GM19023 (cell line): ENCODE measurements around the gene PFKFB2.

Source experiments
- ATAC-seq: cut with Tn5 transposase; IDR thresholded peaks from one replicate; pipeline ENCODE4 v1.9.1; 2021; ENCODE audit warnings: mild to moderate bottlenecking, moderate library complexity; ENCODE audit not compliant: unreplicated experiment

Gene PFKFB2

GRCh38 chr1:207063014-207063413 is 9.9 kb downstream of the PFKFB2 start:
- no peak for ATAC-seq

- ATAC-seq = no peak
These were observed 11.5 kb downstream of the PFKFB2 start for GRCh38 chr1:207064561-207064960.

DNA sequence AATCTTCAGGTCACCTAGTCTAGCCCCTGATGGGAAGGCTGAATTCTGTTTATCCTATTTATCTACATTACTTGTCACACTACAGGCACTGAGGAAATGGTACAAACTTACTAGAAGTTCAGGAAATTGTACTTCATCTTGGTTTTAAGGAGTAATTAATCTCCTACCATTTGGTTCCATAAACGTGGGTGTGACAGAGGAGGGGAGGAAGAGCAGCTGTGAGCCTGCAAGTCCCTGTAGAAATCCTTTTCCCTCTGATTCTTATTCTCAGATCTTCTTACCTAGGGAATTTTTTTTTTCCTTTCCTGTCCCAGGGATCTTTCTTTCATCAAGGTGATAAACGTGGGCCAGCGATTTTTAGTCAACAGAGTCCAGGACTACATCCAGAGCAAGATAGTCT is 14.1 kb downstream of the PFKFB2 start:
- no peak for ATAC-seq

- ATAC-seq = no peak
These were observed 14.6 kb downstream of the PFKFB2 start for GRCh38 chr1:207067665-207068064.

- ATAC-seq = no peak
These were observed 16.0 kb downstream of the PFKFB2 start for GRCh38 chr1:207069061-207069460.

- ATAC-seq = no peak
These were observed 16.9 kb downstream of the PFKFB2 start for GRCh38 chr1:207069858-207070506.

DNA sequence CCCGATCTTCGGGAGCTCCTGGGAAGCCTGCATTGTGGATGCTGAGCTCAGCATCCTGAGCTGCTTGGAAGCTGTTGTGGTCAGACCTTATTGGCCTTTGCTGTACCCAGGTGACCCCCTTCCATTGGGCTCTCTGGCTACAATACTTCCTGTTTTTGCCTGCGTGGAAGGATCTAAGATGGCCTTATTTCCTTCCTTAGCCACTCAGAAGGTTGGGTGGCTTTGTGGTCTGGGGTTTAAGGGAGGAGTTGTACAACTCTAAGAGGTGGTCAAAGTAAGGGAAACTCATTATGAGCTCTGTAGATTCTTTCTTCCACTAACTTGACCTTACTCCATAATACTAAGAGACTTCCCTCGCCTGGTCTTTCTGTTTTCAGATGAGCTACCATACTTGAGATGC is 17.7 kb downstream of the PFKFB2 start:
- ATAC-seq = no peak

DNA sequence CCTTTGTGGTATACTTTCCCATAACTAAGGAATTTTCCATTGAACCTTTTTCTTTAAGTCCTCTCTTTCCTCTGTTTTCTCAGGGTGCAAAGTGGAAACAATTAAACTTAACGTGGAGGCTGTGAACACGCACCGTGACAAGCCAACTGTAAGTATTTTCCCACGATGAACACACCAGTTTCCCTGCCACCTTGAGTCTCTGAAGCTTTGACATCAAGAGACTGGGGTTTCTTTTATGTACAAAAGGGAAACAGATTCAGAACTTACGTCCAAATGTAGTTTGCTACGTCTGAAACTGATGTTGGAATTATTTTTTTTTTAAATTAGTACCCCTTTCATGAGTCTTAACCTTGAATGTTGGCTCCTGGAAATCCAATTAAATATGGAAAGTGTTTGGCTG is 18.4 kb downstream of the PFKFB2 start:
- ATAC-seq = no peak

GRCh38 chr1:207072233-207072632 is 19.2 kb downstream of the PFKFB2 start:
- ATAC-seq = no peak

- no peak for ATAC-seq
These were observed 21.1 kb downstream of the PFKFB2 start for GRCh38 chr1:207073906-207074820.

DNA sequence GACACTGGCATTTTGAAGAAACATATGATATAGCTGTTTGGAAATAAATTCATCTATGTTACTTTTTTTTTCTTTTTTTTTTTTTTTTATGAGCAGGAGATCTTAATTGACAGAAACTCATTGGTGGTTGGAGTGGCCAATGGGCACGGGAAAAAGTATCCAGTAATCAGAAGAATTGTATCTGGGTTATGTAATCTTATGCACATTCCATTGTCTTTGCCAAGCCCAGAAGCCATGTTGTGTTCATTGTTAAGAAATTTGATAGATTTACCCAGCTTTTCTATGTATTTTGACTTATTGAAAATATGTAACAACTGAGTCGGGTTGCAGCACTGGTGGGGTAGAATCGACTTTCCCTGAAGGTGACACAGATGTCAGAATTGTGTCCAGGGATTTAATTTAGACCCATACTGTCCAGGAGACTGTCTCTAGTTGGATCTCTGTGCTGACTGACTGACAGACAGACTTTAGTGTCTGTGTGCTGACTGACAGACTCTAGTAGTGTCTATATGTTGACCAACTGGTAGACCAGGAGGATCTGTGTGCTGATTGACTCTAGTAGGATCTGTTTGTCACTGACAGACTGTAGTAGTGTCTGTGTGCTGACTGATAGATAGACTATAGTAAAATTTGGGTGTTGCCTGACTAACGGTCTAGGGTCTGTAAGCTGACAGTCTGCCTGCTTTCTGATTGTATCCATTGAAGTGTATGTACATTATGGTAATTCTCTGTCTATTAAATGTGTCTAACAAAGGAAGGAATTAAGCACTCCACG is 23.3 kb downstream of the PFKFB2 start:
- ATAC-seq = no peak

DNA sequence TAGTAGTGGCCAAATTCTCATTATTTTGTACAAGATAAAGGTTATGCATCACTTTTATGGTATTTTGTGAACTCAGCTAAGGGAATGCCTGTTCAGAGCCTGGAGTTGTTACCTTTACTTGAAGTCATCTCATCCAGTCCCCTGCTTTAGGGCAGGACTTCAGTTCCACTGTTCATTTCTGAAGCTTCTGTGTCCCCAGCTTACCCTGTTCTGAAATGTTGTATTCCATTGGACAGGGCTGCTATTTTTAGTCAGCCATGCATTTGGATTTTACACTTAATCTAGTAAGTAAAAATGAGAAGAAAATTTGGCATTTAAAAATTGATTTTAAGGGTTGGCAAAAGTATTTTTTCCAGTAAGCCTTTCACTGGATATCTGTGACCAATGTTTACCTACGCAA is 23.9 kb downstream of the PFKFB2 start:
- ATAC-seq = no peak

GRCh38 chr1:207077470-207078377 is 24.6 kb downstream of the PFKFB2 start:
- ATAC-seq = peak; percentile 63

DNA sequence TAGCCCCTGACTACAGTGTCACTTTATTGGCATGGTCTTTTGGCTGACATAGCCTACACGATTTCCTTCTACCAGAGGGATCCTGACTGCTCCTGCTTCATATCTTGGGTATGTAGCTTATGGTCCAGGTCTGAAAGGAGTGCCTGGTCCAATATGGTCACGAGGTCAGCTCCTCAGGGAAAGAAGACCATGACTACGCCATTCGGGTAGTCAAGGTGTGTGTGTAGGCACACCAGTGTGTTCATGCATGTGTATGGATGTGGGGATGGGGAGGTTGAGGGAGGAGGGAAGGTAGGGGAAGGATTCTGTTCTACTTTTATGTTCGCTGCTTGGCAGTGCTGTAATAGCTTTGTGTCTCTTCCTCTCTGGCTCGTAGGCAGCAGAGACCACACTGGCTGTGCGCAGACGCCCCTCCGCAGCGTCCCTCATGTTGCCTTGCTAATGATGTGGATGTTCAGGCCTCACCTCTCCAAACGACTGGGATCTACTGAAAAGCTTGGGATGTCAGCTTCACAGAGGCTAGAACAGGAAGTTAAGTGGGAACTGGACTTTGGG is 25.6 kb downstream of the PFKFB2 start:
- no peak for ATAC-seq

DNA sequence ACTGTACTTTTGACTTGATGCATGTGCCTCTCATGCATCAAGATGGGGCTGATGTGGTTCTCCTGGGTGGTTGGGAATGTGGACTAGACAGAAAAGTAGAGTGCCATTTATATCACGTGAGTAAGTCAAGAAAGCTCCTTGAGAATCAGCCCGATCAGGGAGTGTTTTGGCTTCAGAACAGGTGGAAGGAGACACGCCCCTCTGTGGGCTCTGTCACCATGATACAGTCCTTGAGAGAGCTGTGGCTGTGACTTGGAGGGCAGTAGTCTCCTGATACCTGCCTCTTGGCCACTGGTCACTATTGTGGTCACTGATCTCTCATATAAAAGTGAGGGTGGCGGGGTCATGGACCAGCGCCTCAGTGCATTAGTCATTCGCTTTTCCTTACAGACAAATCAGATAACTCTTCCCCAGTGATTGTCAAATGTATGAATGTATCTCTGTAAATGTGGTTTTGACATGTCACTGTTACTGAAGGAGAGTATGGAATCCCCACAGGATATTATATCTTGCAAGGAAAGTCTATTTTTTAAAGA is 26.7 kb downstream of the PFKFB2 start:
- no peak for ATAC-seq

GRCh38 chr1:207081088-207081487 is 28.0 kb downstream of the PFKFB2 start:
- no peak for ATAC-seq

DNA sequence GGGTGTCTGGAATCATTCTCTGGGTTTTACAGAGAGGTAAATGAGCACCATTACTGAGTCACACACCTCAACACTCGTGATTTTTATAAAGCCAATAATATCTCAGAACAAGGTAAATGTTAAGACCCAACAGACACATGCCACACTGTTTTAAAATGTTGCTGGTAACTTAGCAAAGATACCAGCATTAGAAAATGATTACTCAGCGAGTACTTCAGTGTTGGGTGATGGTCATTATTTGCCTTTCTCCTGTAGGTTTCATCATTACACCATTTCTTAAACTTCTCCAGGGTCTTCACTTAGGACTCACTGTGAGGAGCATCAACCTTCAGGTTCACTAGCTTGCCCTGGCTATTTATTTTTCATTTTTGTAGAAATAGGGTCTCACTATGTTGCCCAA is 28.7 kb downstream of the PFKFB2 start:
- ATAC-seq = no peak

GRCh38 chr1:207084232-207084631 is 31.2 kb downstream of the PFKFB2 start:
- no peak for ATAC-seq

GRCh38 chr1:207084701-207085180 is 31.7 kb downstream of the PFKFB2 start:
- ATAC-seq = no peak

GRCh38 chr1:207085887-207086286 is 32.8 kb downstream of the PFKFB2 start:
- no peak for ATAC-seq
